Cardiac fibroblast (primary cell): Measurements from ENCODE around the gene PTPRN2.

Experiments
- DNase-seq, 2 donors: peaks; one replicate each; pipeline versions ENCODE4 v3.0.0 to v3.0.0-alpha.2; 2010; ENCODE audit warnings: low read depth in 2 of 2
- H3K4me3 ChIP-seq, 2 donors: replicated peaks in 1 of 2; 1 replicate in 1 of 2; 2 replicates in 1 of 2; pipeline ENCODE4 v1.5.1; 2011; ENCODE audit warnings: low read depth in 2 of 2, low read length in 2 of 2, mild to moderate bottlenecking in 2 of 2, moderate library complexity in 1 of 2
- TF ChIP-seq, protein P1 (sequence below): IDR thresholded peaks from one replicate; pipeline ENCODE4 v1.5.1; 2011; ENCODE audit warnings: low read depth, mild to moderate bottlenecking, low read length, inconsistent platforms

PTPRN2 gene

DNA sequence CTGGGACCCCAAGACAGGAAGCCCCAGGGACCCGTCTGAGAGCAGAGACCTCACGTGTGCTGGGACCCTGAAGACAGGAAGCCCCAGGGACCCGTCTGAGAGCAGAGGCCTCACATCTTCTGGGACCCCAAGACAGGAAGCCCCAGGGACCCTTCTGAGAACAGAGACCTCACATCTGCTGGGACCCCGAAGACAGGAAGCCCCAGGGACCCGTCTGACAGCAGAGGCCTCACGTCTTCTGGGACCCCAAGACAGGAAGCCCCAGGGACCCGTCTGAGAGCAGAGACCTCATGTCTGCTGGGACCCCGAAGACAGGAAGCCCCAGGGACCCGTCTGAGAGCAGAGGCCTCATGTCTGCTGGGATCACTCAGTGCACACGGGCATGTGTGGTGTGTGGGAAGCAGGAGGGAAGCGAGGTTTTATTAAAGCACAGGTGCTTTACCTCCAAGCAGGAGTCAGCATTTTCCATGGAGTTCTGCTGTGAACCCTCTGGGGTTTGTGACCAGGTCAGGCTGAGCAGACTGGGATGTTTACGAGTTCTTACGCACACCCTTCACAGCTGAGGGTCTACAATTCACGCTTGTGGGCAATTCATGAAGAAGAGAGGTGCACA, 660.2 kb downstream of the PTPRN2 start:
- TF ChIP-seq, protein P1, sequence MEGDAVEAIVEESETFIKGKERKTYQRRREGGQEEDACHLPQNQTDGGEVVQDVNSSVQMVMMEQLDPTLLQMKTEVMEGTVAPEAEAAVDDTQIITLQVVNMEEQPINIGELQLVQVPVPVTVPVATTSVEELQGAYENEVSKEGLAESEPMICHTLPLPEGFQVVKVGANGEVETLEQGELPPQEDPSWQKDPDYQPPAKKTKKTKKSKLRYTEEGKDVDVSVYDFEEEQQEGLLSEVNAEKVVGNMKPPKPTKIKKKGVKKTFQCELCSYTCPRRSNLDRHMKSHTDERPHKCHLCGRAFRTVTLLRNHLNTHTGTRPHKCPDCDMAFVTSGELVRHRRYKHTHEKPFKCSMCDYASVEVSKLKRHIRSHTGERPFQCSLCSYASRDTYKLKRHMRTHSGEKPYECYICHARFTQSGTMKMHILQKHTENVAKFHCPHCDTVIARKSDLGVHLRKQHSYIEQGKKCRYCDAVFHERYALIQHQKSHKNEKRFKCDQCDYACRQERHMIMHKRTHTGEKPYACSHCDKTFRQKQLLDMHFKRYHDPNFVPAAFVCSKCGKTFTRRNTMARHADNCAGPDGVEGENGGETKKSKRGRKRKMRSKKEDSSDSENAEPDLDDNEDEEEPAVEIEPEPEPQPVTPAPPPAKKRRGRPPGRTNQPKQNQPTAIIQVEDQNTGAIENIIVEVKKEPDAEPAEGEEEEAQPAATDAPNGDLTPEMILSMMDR, result no peak

DNA sequence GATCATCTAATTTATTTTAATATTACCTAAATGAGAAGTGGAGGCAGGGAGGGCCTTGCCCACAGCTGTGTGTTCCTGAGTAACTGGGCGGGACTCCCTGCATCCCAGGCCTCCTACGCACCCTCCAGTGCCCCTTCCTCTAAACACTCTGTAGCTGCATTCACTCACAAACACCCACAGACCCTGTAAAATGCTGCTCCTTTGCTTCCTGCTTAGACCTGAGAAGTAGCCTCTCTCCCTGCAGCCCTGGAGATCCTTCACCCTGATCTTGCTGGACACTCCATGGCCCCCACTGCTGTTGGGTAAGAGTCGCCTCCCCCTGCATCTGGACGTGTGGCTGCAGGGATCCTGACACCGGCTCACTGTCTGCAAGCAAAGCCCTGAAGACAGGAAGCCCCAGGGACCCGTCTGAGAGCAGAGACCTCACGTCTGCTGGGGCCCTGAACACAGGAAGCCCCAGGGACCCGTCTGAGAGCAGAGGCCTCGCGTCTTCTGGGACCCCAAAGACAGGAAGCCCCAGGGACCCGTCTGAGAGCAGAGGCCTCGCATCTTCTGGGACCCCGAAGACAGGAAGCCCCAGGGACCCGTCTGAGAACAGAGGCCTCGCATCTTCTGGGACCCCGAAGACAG, 661.0 kb downstream of the PTPRN2 start:
- no peak for DNase-seq
- H3K4me3 ChIP-seq, result no peak overlapping the region

More for the DNA sequence above, 660.2 kb downstream of the PTPRN2 start:
- no peak overlapping the region for H3K4me3 ChIP-seq
- DNase-seq, result no peak

DNA sequence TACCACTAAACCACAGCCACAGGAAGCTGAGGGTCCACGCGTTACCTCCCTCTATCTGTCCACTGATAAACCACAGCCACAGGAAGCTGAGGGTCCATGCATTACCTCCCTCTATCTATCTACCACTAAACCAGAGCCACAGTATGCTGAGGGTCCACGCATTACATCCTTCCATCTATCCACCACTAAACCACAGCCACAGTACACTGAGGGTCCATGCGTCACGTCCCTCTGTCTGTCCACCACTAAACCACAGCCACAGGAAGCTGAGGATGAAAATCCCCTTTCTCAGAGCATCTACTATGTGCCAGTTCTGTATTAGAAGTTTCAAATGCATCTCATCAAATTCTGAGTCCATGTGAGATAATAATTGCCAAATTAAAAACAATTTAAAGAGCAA, 661.5 kb downstream of the PTPRN2 start:
- H3K4me3 ChIP-seq, result no peak overlapping the region
- DNase-seq, result no peak
- TF ChIP-seq, protein P1, result no peak

More for the DNA sequence above, 661.0 kb downstream of the PTPRN2 start:
- TF ChIP-seq, protein P1, result no peak

DNA sequence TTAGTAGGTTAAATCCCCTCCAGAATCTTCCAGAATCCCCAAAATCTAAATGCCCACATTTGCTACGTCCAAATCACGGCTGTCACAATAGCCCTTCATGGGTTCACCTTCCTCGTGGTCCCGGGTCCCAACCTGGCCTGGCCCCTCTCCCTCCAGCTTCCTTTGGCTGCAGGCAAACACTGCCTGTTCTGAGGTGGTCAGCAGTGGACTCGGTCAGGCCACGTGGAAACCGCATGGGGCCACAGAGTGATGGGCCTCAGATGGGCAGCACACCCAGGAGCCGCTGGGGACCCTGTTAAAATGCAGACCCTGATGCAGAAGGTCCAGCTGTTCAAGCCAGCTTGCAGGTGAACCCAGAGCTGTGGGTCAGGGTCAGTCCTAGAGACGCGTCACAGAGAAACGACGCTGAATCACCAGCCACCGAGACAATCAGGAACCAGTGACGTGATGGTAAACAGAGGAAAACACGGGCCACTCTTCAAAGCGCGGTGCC, 662.2 kb downstream of the PTPRN2 start:
- DNase-seq, result no peak
- no peak overlapping the region for H3K4me3 ChIP-seq
- TF ChIP-seq, protein P1, result no peak

DNA sequence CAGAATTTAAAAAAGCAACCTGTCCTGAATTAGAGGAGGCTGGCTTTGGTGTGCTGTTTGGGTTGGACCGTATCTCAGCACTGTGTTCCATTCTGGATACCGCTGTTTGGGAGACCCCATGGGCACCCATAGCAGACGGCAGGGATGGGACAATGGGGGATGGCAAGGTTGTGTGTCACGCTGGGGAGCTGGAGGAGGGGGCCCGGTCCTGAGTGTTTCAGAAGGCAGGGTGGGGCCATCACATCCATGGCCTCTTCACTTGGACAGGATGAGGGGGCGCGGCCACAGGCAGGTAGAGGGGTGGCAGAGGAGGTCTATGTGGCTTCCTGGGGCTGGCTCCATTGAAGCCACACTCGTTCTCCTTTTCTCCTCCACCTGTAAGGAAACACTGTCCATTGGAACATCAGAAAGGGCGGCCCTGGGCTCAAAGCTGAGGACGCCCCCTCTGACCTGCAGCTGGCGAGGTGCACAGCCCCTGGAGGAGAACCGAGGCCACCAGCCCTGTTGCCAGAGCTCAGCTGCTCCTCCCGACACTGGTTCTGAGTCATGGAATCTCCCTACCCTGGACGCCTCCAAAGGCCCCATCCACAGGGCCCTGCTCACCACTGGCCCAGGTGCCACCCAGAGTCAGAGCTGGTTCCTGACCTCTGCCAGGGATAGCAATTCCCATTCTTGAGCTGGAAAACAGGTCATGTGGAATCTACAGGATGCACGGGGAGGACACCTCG, 663.6 kb downstream of the PTPRN2 start:
- H3K4me3 ChIP-seq, result no peak overlapping the region
- TF ChIP-seq, protein P1, result no peak
- no peak for DNase-seq

DNA sequence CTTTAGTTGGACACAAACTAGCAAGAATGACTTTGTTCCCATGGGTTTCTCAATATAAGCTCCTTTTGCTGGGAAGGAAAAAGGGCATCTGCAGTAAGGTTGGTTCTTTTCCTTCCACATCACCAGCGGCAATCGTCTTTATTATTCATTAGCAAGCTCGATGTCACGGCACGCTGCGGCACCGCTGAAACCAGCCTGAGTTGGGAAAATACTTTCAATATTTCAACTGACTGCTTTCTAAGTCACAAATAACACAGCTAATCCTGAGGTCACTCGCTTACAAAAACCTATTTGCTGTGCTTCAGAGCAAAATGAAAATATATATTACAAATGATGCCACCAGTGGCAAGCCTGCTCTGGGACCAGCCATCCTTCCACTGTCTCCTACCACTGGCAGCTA, 665.0 kb downstream of the PTPRN2 start:
- TF ChIP-seq, protein P1, result no peak
- no peak for DNase-seq
- no peak overlapping the region for H3K4me3 ChIP-seq
